ENCODE results near the gene TNFRSF6B.

Gene TNFRSF6B

DNA sequence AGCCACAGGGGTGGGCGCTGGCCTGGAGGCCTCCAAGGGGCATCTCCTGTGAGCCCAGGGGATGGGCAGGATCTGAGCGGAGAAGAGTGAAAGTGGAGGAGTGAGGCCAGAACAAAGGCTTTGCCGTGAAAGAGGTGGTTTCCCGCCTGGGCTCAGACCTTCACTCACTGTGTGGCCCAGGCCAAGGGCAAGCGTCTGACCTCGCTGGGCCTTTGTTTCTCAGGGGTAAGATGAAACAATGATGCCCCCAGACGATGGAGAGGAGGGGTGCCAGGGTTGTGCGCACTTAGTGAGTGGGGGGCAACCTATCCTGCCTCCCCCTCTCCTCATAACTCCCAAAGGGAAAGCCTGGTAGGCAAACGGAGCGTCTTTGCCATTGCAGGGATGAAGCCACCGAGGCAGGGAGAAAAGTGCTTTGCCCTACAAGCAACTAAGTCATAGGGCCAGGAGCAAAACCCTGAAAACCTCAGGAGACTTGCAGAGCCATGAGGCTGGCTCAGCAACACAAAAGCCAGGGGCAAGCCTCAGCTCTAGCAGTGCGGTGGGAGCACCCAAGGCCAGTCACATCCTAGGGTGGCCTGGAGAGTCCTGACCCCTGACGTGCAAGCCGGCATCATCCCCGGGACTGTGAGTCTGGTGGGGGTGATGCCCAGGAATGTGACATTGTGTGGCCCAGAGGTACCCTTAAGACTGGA lies 42.3 kb upstream of the TNFRSF6B start:
- Histone ChIP-seq H2BK120ac (ENCODE audit: low read depth, low read length) (no peak overlapping the region), H3K4ac (ENCODE audit: low read length) (no peak overlapping the region), H3K27ac (replicated peaks; ENCODE audit: low read length) (no peak overlapping the region), H3K4me3 (ENCODE audit: low read length in 2 of 2) (peak overlapping the region; percentile 82 to 94), H3K23ac (ENCODE audit: low read depth, low read length, poor library complexity) (peak overlapping the region; percentile 81), H2AK5ac (ENCODE audit: low read depth, low read length) (peak overlapping the region; percentile 66), H3K9ac (ENCODE audit: low read depth, low read length, poor library complexity) (peak overlapping the region; percentile 61), H2BK12ac (ENCODE audit: low read length) (no peak overlapping the region), H3K4me2 (ENCODE audit: insufficient read depth, low read length, poor library complexity, severe bottlenecking) (peak overlapping the region; percentile 84), H3K79me1 (ENCODE audit: low read depth, low read length) (peaks cover 1% of the 10 kb centered on the region), H3K36me3 (replicated peaks in 1 of 2; ENCODE audit: control insufficient read depth in 2 of 2, insufficient read depth in 2 of 2, low read length in 2 of 2) (peaks cover 0 to 11% of the 10 kb centered on the region in 2 donors), H3K27me3 (ENCODE audit: control insufficient read depth in 3 of 3, insufficient read depth in 3 of 3, low read depth in 1 of 3, low read length in 3 of 3) (peaks cover 0 to 19% (median 4%) of the 10 kb centered on the region in 3 experiments), H4K91ac (ENCODE audit: low read depth, low read length, poor library complexity) (no peak overlapping the region), H2BK5ac (ENCODE audit: low read length) (no peak overlapping the region), H3K14ac (ENCODE audit: low read length) (no peak overlapping the region), H3K4me1 (ENCODE audit: control insufficient read depth in 2 of 2, insufficient read depth in 1 of 2, low read depth in 1 of 2, low read length in 2 of 2) (peaks cover 17 to 23% of the 10 kb centered on the region in 2 donors), H3K9me3 (replicated peaks in 1 of 2; ENCODE audit: control insufficient read depth in 2 of 2, insufficient read depth in 1 of 2, low read depth in 1 of 2, low read length in 2 of 2) (no peaks in the 10 kb centered on the region), H4K8ac (ENCODE audit: low read depth, low read length) (no peak overlapping the region), H2AFZ (ENCODE audit: low read length) (peak overlapping the region; percentile 96), H2BK15ac (ENCODE audit: low read length) (no peak overlapping the region), H3K18ac (ENCODE audit: low read length) (peak overlapping the region; percentile 20)
- no CpG with 5 or more reads among the region's 15 CpGs for WGBS, 2 donors (ENCODE audit: extremely low coverage in 2 of 2, insufficient read length in 2 of 2, insufficient replicate concordance in 1 of 2)
- DNase-seq (ENCODE audit: low spot score), result no peak

DNA sequence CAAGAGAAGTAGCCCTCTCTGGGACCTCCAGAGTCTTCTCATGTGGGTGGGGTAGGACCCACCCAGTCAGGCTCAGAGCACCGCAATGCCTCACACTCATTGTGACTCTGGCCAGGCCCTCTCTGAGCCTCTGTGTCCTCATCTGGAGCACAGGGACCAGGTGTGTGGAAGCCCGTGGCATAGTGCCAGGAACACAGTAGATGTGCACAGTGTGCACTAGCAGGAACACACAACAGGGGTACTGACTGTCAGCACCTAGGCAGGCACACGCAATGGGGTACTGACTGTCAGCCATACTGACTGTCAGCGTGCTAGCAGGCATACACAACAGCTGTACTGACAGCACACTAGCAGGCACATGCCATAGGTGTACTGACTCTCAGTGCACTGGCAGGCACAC lies 41.2 kb upstream of the TNFRSF6B start:
- Histone ChIP-seq H4K8ac (ENCODE audit: low read depth, low read length) (no peak overlapping the region), H3K4ac (ENCODE audit: low read length) (no peak overlapping the region), H3K14ac (ENCODE audit: low read length) (peak overlapping the region; percentile 79), H3K4me1 (ENCODE audit: control insufficient read depth in 2 of 2, insufficient read depth in 1 of 2, low read depth in 1 of 2, low read length in 2 of 2) (peaks cover 19 to 25% of the 10 kb centered on the region in 2 donors), H2BK12ac (ENCODE audit: low read length) (peak overlapping the region; percentile 75), H3K9ac (ENCODE audit: low read depth, low read length, poor library complexity) (no peak overlapping the region), H2BK15ac (ENCODE audit: low read length) (no peak overlapping the region), H3K23ac (ENCODE audit: low read depth, low read length, poor library complexity) (peak overlapping the region; percentile 90), H3K18ac (ENCODE audit: low read length) (peak overlapping the region; percentile 55), H3K4me2 (ENCODE audit: insufficient read depth, low read length, poor library complexity, severe bottlenecking) (no peak overlapping the region), H3K36me3 (replicated peaks in 1 of 2; ENCODE audit: control insufficient read depth in 2 of 2, insufficient read depth in 2 of 2, low read length in 2 of 2) (peaks cover 0 to 15% of the 10 kb centered on the region in 2 donors), H3K79me1 (ENCODE audit: low read depth, low read length) (peaks cover 1% of the 10 kb centered on the region), H2AK5ac (ENCODE audit: low read depth, low read length) (peak overlapping the region; percentile 81), H2BK120ac (ENCODE audit: low read depth, low read length) (no peak overlapping the region), H4K91ac (ENCODE audit: low read depth, low read length, poor library complexity) (peak overlapping the region; percentile 33), H3K27ac (replicated peaks; ENCODE audit: low read length) (no peak overlapping the region), H2AFZ (ENCODE audit: low read length) (no peak overlapping the region), H3K27me3 (ENCODE audit: control insufficient read depth in 3 of 3, insufficient read depth in 3 of 3, low read depth in 1 of 3, low read length in 3 of 3) (peaks cover 0 to 19% (median 4%) of the 10 kb centered on the region in 3 experiments), H2BK5ac (ENCODE audit: low read length) (no peak overlapping the region), H3K4me3 (ENCODE audit: low read length in 2 of 2) (no peak overlapping the region), H3K9me3 (replicated peaks in 1 of 2; ENCODE audit: control insufficient read depth in 2 of 2, insufficient read depth in 1 of 2, low read depth in 1 of 2, low read length in 2 of 2) (no peaks in the 10 kb centered on the region)
- WGBS, 2 donors (ENCODE audit: extremely low coverage in 2 of 2, insufficient read length in 2 of 2, insufficient replicate concordance in 1 of 2), result no CpG with 5 or more reads among the region's 4 CpGs
- DNase-seq (ENCODE audit: low spot score), result no peak

DNA sequence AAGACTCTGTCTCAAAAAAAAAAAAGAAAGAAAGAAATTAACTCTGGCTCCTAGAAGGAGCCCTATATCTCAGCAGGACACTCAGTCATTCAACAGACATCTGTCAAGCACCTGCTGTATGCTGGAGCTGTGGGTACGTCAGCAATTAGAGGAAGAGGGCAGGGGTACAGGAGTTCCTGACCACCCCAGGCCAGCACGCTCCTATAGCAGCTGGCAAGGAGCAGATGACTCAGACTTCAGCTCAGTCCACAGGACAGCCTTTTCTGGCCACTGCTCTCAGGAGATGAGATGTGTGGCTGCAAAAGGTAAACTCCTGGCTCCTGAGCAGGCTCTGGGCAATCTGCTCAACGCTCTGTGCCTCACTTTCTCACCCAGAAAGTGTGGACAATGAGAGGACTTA lies 40.0 kb upstream of the TNFRSF6B start:
- H4K91ac ChIP-seq (ENCODE audit: low read depth, low read length, poor library complexity), result no peak overlapping the region
- H3K18ac ChIP-seq (ENCODE audit: low read length), result no peak overlapping the region
- no peak overlapping the region for H2AK5ac ChIP-seq (ENCODE audit: low read depth, low read length)
- no peak for DNase-seq (ENCODE audit: low spot score)
- H2BK120ac ChIP-seq (ENCODE audit: low read depth, low read length), result no peak overlapping the region
- H3K79me1 ChIP-seq (ENCODE audit: low read depth, low read length), result peaks cover 1% of the 10 kb centered on the region
- no peak overlapping the region for H3K27ac ChIP-seq (replicated peaks; ENCODE audit: low read length)
- no peaks in the 10 kb centered on the region for H3K9me3 ChIP-seq (replicated peaks in 1 of 2; ENCODE audit: control insufficient read depth in 2 of 2, insufficient read depth in 1 of 2, low read depth in 1 of 2, low read length in 2 of 2)
- WGBS, 2 donors (ENCODE audit: extremely low coverage in 2 of 2, insufficient read length in 2 of 2, insufficient replicate concordance in 1 of 2), result no CpG with 5 or more reads among the region's 3 CpGs
- H2AFZ ChIP-seq (ENCODE audit: low read length), result no peak overlapping the region
- H3K23ac ChIP-seq (ENCODE audit: low read depth, low read length, poor library complexity), result no peak overlapping the region
- no peak overlapping the region for H3K4ac ChIP-seq (ENCODE audit: low read length)
- no peak overlapping the region for H3K4me3 ChIP-seq (ENCODE audit: low read length in 2 of 2)
- H3K4me2 ChIP-seq (ENCODE audit: insufficient read depth, low read length, poor library complexity, severe bottlenecking), result no peak overlapping the region
- H3K9ac ChIP-seq (ENCODE audit: low read depth, low read length, poor library complexity), result no peak overlapping the region
- peaks cover 0 to 21% of the 10 kb centered on the region in 2 donors for H3K36me3 ChIP-seq (replicated peaks in 1 of 2; ENCODE audit: control insufficient read depth in 2 of 2, insufficient read depth in 2 of 2, low read length in 2 of 2)
- H3K27me3 ChIP-seq (ENCODE audit: control insufficient read depth in 3 of 3, insufficient read depth in 3 of 3, low read depth in 1 of 3, low read length in 3 of 3), result peaks cover 0 to 14% (median 4%) of the 10 kb centered on the region in 3 experiments
- H3K14ac ChIP-seq (ENCODE audit: low read length), result no peak overlapping the region
- no peak overlapping the region for H4K8ac ChIP-seq (ENCODE audit: low read depth, low read length)
- H2BK12ac ChIP-seq (ENCODE audit: low read length), result no peak overlapping the region
- H2BK15ac ChIP-seq (ENCODE audit: low read length), result no peak overlapping the region
- peaks cover 19 to 24% of the 10 kb centered on the region in 2 donors for H3K4me1 ChIP-seq (ENCODE audit: control insufficient read depth in 2 of 2, insufficient read depth in 1 of 2, low read depth in 1 of 2, low read length in 2 of 2)
- H2BK5ac ChIP-seq (ENCODE audit: low read length), result no peak overlapping the region

DNA sequence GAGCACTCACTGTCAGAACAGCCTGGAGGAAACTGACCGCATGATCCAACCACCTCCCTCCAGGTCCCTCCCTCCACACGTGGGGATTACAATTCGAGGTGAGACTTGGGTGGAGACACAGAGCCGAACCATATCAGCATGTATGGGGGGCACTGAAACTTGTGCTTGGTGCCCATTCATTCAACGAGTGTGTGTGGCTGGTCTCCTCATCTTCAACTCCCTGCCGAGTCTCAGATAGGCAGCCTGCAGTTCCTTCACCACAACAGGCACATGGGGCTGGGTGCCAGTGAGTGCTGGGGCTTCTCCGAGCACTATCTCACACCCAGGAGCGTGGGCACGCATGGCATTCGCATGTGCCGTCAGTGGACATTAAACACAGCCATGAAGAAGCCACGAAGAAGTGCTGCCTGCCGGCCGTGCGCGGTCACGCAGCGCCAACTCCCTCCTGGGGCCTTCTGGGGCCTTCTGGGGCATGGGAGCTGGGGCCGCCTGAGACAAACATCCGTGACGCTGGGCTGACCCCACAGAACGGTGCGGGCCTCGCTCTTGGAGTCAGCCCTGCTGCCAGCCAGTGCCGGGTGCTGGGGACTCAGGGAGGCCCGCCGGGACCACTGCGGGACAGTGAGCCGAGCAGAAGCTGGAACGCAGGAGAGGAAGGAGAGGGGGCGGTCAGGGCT lies 39.1 kb upstream of the TNFRSF6B start:
- no CpG with 5 or more reads among the region's 31 CpGs for WGBS, 2 donors (ENCODE audit: extremely low coverage in 2 of 2, insufficient read length in 2 of 2, insufficient replicate concordance in 1 of 2)
- H3K9me3 ChIP-seq (replicated peaks in 1 of 2; ENCODE audit: control insufficient read depth in 2 of 2, insufficient read depth in 1 of 2, low read depth in 1 of 2, low read length in 2 of 2), result no peaks in the 10 kb centered on the region
- H3K4me3 ChIP-seq (ENCODE audit: low read length in 2 of 2), result peak overlapping the region in 1 of 2 donors; percentile 91
- H3K27me3 ChIP-seq (ENCODE audit: control insufficient read depth in 3 of 3, insufficient read depth in 3 of 3, low read depth in 1 of 3, low read length in 3 of 3), result peaks cover 0 to 5% (median 0%) of the 10 kb centered on the region in 3 experiments
- H2AK5ac ChIP-seq (ENCODE audit: low read depth, low read length), result peak overlapping the region; percentile 98
- H4K91ac ChIP-seq (ENCODE audit: low read depth, low read length, poor library complexity), result peak overlapping the region; percentile 79
- no peak for DNase-seq (ENCODE audit: low spot score)
- H3K36me3 ChIP-seq (replicated peaks in 1 of 2; ENCODE audit: control insufficient read depth in 2 of 2, insufficient read depth in 2 of 2, low read length in 2 of 2), result peaks cover 8 to 27% of the 10 kb centered on the region in 2 donors
- peak overlapping the region; percentile 82 for H2BK5ac ChIP-seq (ENCODE audit: low read length)
- peak overlapping the region; percentile 89 for H3K18ac ChIP-seq (ENCODE audit: low read length)
- H3K27ac ChIP-seq (replicated peaks; ENCODE audit: low read length), result no peak overlapping the region
- H3K4me1 ChIP-seq (ENCODE audit: control insufficient read depth in 2 of 2, insufficient read depth in 1 of 2, low read depth in 1 of 2, low read length in 2 of 2), result peaks cover 12 to 21% of the 10 kb centered on the region in 2 donors
- peak overlapping the region; percentile 98 for H4K8ac ChIP-seq (ENCODE audit: low read depth, low read length)
- H2BK15ac ChIP-seq (ENCODE audit: low read length), result peak overlapping the region; percentile 98
- H2AFZ ChIP-seq (ENCODE audit: low read length), result peak overlapping the region; percentile 95
- H3K79me1 ChIP-seq (ENCODE audit: low read depth, low read length), result peaks cover 4% of the 10 kb centered on the region
- no peak overlapping the region for H3K14ac ChIP-seq (ENCODE audit: low read length)
- H3K23ac ChIP-seq (ENCODE audit: low read depth, low read length, poor library complexity), result peak overlapping the region; percentile 93
- peak overlapping the region; percentile 84 for H2BK12ac ChIP-seq (ENCODE audit: low read length)
- no peak overlapping the region for H3K4ac ChIP-seq (ENCODE audit: low read length)
- peak overlapping the region; percentile 81 for H2BK120ac ChIP-seq (ENCODE audit: low read depth, low read length)
- H3K4me2 ChIP-seq (ENCODE audit: insufficient read depth, low read length, poor library complexity, severe bottlenecking), result peak overlapping the region; percentile 18
- peak overlapping the region; percentile 60 for H3K9ac ChIP-seq (ENCODE audit: low read depth, low read length, poor library complexity)
